ENCODE measurements around the gene ADAM12. TPM values are rescaled to one million over a fixed set of nuclear protein-coding genes. Genes with fewer than 3 reads are reported as not detected.

ADAM12 gene
- total RNA-seq, 3 donors from 2014 or later (not counting 1 experiment from before 2014, with no cell fraction given) = 1.6 to 1.9 (median 1.8) TPM

GRCh38 chr10:126087153-126087680 lies 301.1 kb downstream of the ADAM12 start:
- ATAC-seq = no peak
- WGBS (ENCODE audit: insufficient coverage) = 72% methylated on average over 4 of the region's 4 CpGs
- no peaks in the 10 kb centered on the region for H3K4me1 Mint-ChIP-seq
- no peaks in the 10 kb centered on the region for H3K36me3 ChIP-seq (ENCODE audit: control insufficient read depth, insufficient read depth, low read length)
- no peaks in the 10 kb centered on the region for H3K27me3 Mint-ChIP-seq (ENCODE audit: low read depth in 2 of 2)
- H3K27ac Mint-ChIP-seq = no peak overlapping the region
- DNase-seq = no peak
- H3K9me3 Mint-ChIP-seq = no peaks in the 10 kb centered on the region
- no peaks in the 10 kb centered on the region for H3K9me3 ChIP-seq (ENCODE audit: control insufficient read depth, insufficient read depth, low read length)
- TF ChIP-seq CTCF (IDR thresholded peaks at IDR 0.05) = no peak
- H3K4me1 ChIP-seq (ENCODE audit: control insufficient read depth, insufficient read depth, low read length) = no peaks in the 10 kb centered on the region
- no peaks in the 10 kb centered on the region for H3K27me3 ChIP-seq (ENCODE audit: control insufficient read depth, insufficient read depth, low read length)
- H3K4me3 Mint-ChIP-seq = no peak overlapping the region
- intact Hi-C loops (cut with micrococcal nuclease) = no loop called here
- H3K36me3 Mint-ChIP-seq = no peaks in the 10 kb centered on the region
- H3K4me3 ChIP-seq (ENCODE audit: low read length) = no peak overlapping the region
- no peak overlapping the region for H3K27ac ChIP-seq (ENCODE audit: low read length)

DNA sequence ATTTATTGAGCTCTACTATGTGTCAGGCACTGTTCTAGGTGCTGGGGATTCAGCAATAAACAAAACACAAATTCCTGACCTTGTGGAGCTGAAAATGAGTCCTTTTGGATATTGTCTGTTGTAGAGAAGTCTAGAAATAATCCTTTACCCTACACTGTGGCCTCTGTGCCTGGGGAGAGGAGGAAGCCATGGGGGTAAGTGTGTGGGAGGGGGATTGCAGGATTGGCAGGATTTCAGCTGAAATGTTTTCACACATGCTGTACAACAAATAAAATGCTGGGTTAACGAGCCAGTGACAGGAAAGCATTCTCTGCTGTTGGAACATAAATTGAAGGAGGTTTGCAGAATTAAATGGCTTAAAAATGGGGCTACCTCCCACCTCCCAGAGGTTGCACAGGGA lies 302.5 kb downstream of the ADAM12 start:
- TF ChIP-seq CTCF (IDR thresholded peaks at IDR 0.05) = no peak
- no peak for DNase-seq
- no peak for ATAC-seq
- Histone ChIP-seq H3K27ac (ENCODE audit: low read length) (no peak overlapping the region), H3K9me3 (ENCODE audit: control insufficient read depth, insufficient read depth, low read length) (no peaks in the 10 kb centered on the region), H3K4me1 (ENCODE audit: control insufficient read depth, insufficient read depth, low read length) (no peaks in the 10 kb centered on the region), H3K4me3 (ENCODE audit: low read length) (no peak overlapping the region), H3K36me3 (ENCODE audit: control insufficient read depth, insufficient read depth, low read length) (no peaks in the 10 kb centered on the region), H3K27me3 (ENCODE audit: control insufficient read depth, insufficient read depth, low read length) (no peaks in the 10 kb centered on the region)
- no peaks in the 10 kb centered on the region for H3K9me3 Mint-ChIP-seq
- H3K4me3 Mint-ChIP-seq = no peak overlapping the region
- H3K27ac Mint-ChIP-seq = no peak overlapping the region
- H3K27me3 Mint-ChIP-seq (ENCODE audit: low read depth in 2 of 2) = peaks cover 3 to 7% of the 10 kb centered on the region in 2 donors
- WGBS (ENCODE audit: insufficient coverage) = 82% methylated on average over 1 of the region's 1 CpG
- H3K4me1 Mint-ChIP-seq = no peaks in the 10 kb centered on the region
- intact Hi-C loops (cut with micrococcal nuclease) = no loop called here
- H3K36me3 Mint-ChIP-seq = no peaks in the 10 kb centered on the region

DNA sequence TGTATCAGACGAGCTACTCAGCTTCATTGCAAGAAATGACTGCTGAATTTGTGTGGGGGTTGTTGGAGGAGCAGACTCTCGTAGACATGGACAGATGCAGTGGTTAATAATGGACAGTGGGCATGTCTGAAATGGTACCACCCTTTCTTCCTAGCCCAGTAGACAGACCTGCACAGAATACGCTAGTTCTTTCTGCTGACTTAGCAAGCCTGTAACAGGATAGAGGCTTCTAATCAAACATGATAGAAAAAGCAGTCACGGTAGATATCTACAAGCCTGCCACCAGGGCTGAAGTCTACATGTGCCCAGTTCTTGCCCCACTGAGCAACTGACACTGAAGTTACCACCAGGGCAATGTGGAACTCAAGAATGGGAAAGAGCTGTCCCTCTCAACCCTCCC lies 303.9 kb downstream of the ADAM12 start:
- H3K9me3 Mint-ChIP-seq = no peaks in the 10 kb centered on the region
- no peak overlapping the region for H3K4me3 Mint-ChIP-seq
- Histone ChIP-seq H3K27me3 (ENCODE audit: control insufficient read depth, insufficient read depth, low read length) (no peaks in the 10 kb centered on the region), H3K36me3 (ENCODE audit: control insufficient read depth, insufficient read depth, low read length) (no peaks in the 10 kb centered on the region), H3K4me3 (ENCODE audit: low read length) (no peak overlapping the region), H3K4me1 (ENCODE audit: control insufficient read depth, insufficient read depth, low read length) (no peaks in the 10 kb centered on the region), H3K27ac (ENCODE audit: low read length) (no peak overlapping the region), H3K9me3 (ENCODE audit: control insufficient read depth, insufficient read depth, low read length) (no peaks in the 10 kb centered on the region)
- no peak for ATAC-seq
- no peak for DNase-seq
- H3K27me3 Mint-ChIP-seq (ENCODE audit: low read depth in 2 of 2) = peaks cover 10 to 17% of the 10 kb centered on the region in 2 donors
- 86% methylated on average over 3 of the region's 4 CpGs for WGBS (ENCODE audit: insufficient coverage)
- H3K4me1 Mint-ChIP-seq = no peaks in the 10 kb centered on the region
- H3K27ac Mint-ChIP-seq = no peak overlapping the region
- intact Hi-C loops (cut with micrococcal nuclease) = no loop called here
- H3K36me3 Mint-ChIP-seq = no peaks in the 10 kb centered on the region
- TF ChIP-seq CTCF (IDR thresholded peaks at IDR 0.05) = no peak

- intact Hi-C loops (cut with micrococcal nuclease) = no loop called here
- Histone ChIP-seq H3K4me1 (ENCODE audit: control insufficient read depth, insufficient read depth, low read length) (no peaks in the 10 kb centered on the region), H3K9me3 (ENCODE audit: control insufficient read depth, insufficient read depth, low read length) (no peaks in the 10 kb centered on the region), H3K27ac (ENCODE audit: low read length) (no peak overlapping the region), H3K4me3 (ENCODE audit: low read length) (no peak overlapping the region), H3K27me3 (ENCODE audit: control insufficient read depth, insufficient read depth, low read length) (no peaks in the 10 kb centered on the region), H3K36me3 (ENCODE audit: control insufficient read depth, insufficient read depth, low read length) (no peaks in the 10 kb centered on the region)
- Mint-ChIP-seq H3K9me3 (no peaks in the 10 kb centered on the region), H3K27ac (no peak overlapping the region), H3K4me3 (no peak overlapping the region), H3K4me1 (no peaks in the 10 kb centered on the region), H3K27me3 (ENCODE audit: low read depth in 2 of 2) (peaks cover 12 to 21% of the 10 kb centered on the region in 2 donors), H3K36me3 (no peaks in the 10 kb centered on the region)
- DNase-seq (no peak), ATAC-seq (no peak)
- no peak for TF ChIP-seq CTCF (IDR thresholded peaks at IDR 0.05)
- WGBS (ENCODE audit: insufficient coverage) = 91% methylated on average over 9 of the region's 9 CpGs
These were observed 305.3 kb downstream of the ADAM12 start for GRCh38 chr10:126083009-126083408.
